ENCODE measurements around the gene TEX51.

The TEX51 gene

GRCh38 chr2:126895336-126895735 is 3.4 kb upstream of the TEX51 start:
- no peak for TF ChIP-seq CTCF (conservative IDR thresholded peaks at IDR 0.05; ENCODE audit: low read length)
- no peak for DNase-seq (ENCODE audit: low read depth)

GRCh38 chr2:126896471-126896870 is 2.2 kb upstream of the TEX51 start:
- no peak overlapping the region for H3K4me3 ChIP-seq (ENCODE audit: low read length)
- no peak for TF ChIP-seq CTCF (conservative IDR thresholded peaks at IDR 0.05; ENCODE audit: low read length)
- no peak for DNase-seq (ENCODE audit: low read depth)

More at GRCh38 chr2:126895336-126895735, 3.4 kb upstream of the TEX51 start:
- H3K4me3 ChIP-seq (ENCODE audit: low read length): no peak overlapping the region

GRCh38 chr2:126899616-126900185 is 1.0 kb downstream of the TEX51 start:
- no peak overlapping the region for H3K4me3 ChIP-seq (ENCODE audit: low read length)
- TF ChIP-seq CTCF (conservative IDR thresholded peaks at IDR 0.05; ENCODE audit: low read length): no peak
- DNase-seq (ENCODE audit: low read depth): no peak

- TF ChIP-seq CTCF (conservative IDR thresholded peaks at IDR 0.05; ENCODE audit: low read length): no peak
- H3K4me3 ChIP-seq (ENCODE audit: low read length): no peak overlapping the region
- DNase-seq (ENCODE audit: low read depth): no peak
Measured at GRCh38 chr2:126900646-126901319, 2.1 kb downstream of the TEX51 start.

- H3K4me3 ChIP-seq (ENCODE audit: low read length): no peak overlapping the region
- no peak for DNase-seq (ENCODE audit: low read depth)
- TF ChIP-seq CTCF (conservative IDR thresholded peaks at IDR 0.05; ENCODE audit: low read length): no peak
Measured at GRCh38 chr2:126901459-126901858, 2.8 kb downstream of the TEX51 start.

- no peak for DNase-seq (ENCODE audit: low read depth)
- no peak overlapping the region for H3K4me3 ChIP-seq (ENCODE audit: low read length)
- no peak for TF ChIP-seq CTCF (conservative IDR thresholded peaks at IDR 0.05; ENCODE audit: low read length)
Measured at GRCh38 chr2:126902152-126902835, 3.6 kb downstream of the TEX51 start.

GRCh38 chr2:126902859-126903258 is 4.2 kb downstream of the TEX51 start:
- no peak overlapping the region for H3K4me3 ChIP-seq (ENCODE audit: low read length)
- TF ChIP-seq CTCF (conservative IDR thresholded peaks at IDR 0.05; ENCODE audit: low read length): no peak
- no peak for DNase-seq (ENCODE audit: low read depth)

All from AG10803 (cell line).